HG03175 (cell line): ENCODE measurements around the gene APAF1.

Experiments
- ATAC-seq: cut with Tn5 transposase; IDR thresholded peaks from one replicate; pipeline ENCODE4 v1.9.1; 2021; ENCODE audit warnings: mild to moderate bottlenecking, moderate library complexity; ENCODE audit not compliant: unreplicated experiment

Gene APAF1

DNA sequence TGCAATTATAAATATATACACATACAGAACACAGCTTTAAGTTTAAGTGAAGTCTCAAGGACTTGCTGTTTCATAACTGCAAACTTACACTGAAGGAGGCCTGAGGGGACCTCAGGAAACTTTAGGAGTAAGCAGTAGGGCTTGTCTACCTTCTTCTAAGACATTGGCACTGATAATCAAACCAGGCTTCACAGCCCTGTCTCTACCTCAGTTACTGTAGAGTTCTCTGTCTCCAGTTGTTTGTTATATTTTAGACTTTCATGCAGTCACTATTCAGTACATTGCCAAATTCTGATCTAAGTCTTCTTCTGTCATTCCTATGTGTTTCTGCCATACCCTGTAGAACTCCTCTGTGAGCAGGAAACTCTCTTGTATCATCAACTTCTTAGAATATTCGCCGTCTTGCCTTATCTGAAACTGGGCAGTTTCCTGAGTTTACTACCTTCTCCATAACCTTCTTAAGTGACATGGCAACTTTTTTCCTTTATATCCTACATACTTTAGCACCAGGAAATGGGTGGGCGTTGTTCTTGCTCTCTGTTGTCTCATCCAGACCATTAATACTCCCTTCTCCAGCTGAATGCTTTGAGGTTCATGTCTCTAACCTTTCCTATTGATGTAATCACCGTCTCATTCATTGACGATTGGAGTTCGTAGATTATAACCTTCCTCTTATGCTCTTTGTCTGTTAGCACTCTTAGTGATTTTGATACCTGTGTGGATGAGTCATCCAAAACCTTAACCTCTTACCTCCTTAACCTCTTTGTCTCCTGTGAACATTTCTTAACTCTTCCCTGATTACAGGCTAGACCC, 11.4 kb downstream of the APAF1 start:
- peak; percentile 42 for ATAC-seq

DNA sequence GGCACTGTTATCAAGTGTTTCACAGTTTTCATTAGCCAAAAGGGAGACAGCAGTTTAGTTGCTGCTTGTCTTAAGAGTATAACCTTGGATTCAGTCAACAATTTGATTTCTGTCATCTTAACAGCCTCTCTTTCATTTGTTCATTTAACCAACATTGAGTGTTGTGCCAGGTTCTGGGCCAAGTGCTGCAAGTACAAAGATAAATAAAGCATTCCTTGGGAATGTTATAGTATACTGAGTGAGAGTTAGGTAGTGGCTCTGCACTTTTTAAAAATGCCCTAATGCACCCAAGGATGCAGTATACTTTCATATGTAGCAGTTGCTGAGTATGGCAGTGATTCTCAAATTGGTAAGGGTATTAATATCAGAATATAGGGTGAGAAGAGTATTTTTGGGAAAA, 15.4 kb downstream of the APAF1 start:
- ATAC-seq = no peak

DNA sequence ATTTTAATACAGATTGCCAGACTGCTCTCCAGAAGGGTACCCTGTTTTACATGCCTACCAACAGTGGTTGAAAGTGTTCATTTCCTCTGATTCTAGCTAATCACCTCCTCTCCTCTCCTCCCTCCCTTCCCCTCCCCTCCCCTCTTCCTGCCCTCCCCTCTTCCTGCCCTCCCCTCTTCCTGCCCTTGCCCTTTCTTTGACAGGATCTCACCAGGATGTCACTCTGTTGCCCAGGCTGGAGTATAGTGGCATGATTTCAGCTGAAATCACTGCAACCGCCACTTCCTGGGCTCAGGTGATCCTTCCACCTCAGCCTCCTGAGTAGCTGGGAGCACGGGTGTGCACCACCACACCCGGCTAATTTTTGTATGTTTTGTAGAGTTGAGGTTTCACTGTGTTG, 24.7 kb downstream of the APAF1 start:
- no peak for ATAC-seq

GRCh38 chr12:98671459-98671858, 26.4 kb downstream of the APAF1 start:
- no peak for ATAC-seq

DNA sequence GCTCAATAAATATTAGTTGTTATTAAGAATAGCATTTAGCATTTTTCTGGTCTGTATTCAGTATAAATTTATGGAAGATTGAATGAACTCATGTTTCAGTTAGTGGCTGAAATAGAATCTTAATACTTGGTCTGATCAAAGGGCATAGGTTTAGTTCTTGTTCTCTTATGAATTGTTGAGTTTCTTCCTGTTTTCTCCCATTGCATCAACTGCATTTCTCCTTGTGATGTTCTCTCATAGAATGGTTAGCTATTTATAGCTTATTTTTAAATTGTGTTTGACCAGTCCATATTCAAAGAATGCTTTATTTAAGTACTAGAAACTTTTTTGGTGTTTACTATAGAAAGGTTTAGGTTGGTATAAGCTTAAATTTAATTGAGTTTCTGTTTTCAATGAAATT, 29.8 kb downstream of the APAF1 start:
- no peak for ATAC-seq

DNA sequence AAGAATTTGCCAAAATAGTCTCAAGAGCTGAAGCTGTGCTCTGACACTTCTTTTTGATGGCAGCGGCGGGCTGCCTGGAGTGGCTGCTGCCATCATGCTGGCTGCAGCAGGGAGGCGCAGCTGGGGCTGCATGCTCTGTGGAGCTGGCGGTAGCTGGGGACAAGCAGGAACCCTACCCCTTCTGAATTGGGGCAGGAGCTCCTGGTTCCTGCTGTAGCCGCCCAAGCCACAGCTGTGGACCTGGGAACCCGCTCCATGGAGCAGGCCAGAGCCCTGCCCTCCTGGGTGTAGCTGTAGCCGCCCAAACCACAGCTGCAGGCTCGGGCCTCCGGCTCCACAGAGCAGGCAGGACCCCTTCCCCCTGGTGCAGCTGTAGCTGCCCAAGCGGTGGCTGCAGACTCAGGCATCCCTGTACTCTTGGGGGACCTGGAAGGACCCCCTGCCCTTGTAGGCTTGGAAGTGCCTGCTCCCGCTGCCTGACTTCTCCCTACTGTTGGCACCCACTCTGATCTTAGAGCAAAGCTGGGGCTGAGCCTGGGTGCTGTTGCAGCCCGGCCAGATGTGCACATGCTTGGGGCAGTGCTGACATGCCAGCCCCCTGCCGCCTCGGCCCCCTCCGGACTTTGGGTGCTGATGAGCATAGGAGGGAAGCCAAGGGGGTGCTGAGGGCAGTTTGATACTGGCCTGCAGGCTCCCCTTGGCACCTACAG, 33.3 kb downstream of the APAF1 start:
- no peak for ATAC-seq

GRCh38 chr12:98678946-98679610, 34.0 kb downstream of the APAF1 start:
- no peak for ATAC-seq

GRCh38 chr12:98679611-98680005, 34.5 kb downstream of the APAF1 start:
- no peak for ATAC-seq

DNA sequence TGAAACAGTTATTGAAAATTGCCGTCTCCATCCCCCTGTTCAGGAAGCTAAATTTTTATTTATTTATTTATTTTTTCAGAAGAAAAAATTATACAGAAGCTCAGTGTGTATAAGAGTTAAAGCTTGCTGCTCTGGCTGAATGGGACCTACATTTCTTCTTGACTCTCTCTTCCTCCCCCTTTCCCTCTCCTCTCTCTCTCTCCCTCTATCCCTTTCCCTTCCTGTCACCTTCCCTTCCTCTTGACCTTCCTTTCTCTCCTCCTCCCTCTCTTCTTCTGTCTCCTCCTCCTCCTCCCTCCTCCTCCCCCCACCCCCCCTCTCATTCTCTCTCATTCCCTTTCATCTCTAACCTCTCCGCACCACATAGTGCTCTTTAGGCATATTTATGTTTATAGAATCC, 39.1 kb downstream of the APAF1 start:
- no peak for ATAC-seq

DNA sequence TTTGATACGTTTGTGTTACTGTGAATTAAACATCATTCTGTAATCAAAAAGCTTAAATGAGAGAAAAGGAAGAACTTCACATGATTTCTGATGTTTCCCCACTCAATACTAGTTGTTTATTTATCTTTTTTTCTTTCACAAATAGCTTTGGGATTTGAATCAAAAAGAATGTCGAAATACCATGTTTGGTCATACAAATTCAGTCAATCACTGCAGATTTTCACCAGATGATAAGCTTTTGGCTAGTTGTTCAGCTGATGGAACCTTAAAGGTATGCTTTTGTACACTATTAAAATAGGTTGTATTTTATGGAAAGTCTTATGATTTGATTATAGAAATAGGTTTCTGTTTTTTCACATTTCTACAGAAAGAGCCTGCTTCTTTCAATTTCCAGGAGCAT, 41.5 kb downstream of the APAF1 start:
- no peak for ATAC-seq

DNA sequence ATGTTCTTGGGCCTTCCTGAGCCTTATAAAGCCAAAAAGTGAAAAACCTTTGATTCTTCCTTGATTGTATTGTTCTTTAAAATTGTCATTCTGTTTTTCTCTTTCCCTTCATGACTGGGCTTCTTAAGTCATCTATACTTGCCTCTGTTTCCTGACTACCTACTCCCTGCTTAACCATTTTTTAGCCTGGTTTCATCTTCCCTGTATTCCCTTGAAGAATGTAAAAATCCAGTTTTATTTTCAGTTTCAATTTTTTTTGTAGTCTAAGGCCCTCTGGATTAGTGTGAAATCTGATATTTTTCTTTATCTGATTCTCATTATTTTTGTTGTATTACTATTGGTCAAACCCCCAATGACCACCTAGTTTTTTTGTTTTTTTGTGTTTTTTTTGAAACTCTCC, 46.3 kb downstream of the APAF1 start:
- ATAC-seq = no peak

DNA sequence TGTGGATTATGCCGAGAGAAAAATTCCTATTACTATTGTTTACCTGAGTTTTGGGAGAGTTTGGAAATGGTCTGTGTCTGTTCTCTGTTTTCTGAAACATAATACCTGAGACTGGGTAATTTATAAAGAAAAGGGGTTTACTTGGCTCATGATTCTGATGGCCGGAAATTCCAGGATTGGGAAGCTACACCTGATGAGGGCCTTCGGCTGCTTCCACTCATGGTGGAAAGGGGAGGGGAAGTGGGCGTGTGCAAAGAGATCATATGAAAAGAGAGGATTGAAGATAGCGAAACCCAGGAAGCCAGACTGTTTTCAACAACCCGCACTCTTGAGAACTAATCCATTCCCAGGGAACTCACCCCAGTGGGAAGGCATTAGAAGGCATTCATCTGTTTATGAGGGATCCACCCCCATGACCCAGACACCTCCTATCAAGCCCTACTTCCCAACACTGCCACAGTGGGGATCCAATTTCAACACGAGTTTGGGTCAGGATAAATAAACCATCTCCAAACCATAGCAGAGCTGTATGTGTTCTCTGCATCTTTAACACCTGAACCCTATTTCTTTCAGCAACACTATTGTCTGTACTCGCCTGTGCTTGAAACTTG, 51.1 kb downstream of the APAF1 start:
- no peak for ATAC-seq

- no peak for ATAC-seq
These were observed 52.1 kb downstream of the APAF1 start for GRCh38 chr12:98697209-98697608.

DNA sequence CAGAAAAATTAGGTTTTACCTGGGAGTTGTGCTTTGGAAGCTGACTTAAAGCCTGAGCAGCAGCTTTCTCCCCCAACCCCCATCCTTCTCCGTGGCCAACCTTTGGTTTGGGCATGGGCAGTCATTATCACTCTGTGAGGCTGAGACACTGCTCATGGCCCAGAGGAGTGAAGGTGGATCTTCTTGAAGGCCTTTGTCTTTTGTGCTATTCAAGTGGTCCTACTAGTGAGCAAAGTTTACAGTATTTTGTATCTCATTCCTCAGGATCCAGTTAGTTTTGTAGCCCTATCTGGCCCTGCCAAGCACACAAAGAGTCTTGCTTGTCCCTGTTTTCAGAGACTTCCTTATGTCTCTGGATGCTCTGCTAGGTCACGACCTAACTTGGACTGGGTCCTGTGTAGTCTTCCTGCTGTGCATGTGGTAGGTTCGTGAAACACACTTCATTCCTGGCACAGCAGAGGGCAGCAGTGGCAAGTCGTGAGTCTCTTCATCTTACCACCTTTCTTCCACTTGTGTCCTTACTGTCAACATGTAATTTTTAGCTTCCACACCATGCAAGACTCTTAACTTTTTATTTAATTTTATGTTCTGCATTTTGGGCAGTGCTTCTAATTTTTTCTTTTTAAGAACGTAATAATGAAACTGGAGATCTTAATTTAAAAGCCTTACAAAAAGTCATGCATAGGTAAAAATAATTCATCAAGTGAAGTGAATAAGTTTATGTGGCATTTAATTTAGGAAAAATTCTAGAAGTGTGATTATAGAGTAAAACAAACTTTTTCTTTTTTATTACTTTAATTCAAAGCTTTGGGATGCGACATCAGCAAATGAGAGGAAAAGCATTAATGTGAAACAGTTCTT, 53.7 kb downstream of the APAF1 start:
- peak; percentile 96 for ATAC-seq

GRCh38 chr12:98699586-98699985, 54.5 kb downstream of the APAF1 start:
- no peak for ATAC-seq

- no peak for ATAC-seq
These were observed 56.1 kb downstream of the APAF1 start for GRCh38 chr12:98701166-98701565.

DNA sequence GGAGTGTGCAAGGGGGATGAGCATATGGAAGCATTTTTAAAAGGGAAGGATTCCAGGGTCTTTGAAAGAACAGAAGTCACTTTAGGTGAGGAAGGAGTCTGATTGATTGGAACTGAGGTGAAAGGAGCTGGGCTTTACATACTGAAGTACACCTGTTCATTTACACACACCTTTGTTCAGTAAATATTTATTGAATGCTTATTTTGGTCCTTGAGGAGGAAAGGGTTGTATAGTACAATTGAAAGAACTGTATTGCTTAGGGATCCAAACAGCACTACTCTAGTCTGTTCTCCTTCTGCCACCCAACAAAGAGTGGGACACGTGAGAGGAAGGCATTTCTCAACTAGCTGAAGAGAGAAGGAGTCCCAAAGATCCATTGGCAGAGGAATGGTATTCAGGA, 63.9 kb downstream of the APAF1 start:
- no peak for ATAC-seq

DNA sequence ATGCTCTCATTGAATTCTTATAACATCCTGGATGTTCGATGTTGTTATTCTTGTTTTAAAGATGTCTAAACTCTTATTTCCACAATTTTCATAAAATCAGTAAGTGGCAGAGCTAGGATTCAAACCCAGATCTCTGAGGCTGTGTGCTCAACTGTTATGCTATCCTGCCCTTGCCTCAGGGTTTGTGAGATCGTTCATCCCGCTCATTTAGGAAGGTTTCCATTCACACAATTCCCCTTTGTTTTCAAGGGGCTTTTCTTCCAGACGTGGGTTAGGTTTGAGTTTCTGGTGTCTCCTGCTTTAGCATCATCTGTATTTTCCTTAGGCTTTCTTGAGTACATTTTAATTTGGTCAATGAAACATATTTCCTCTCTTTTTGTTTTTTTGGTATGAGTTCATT, 69.3 kb downstream of the APAF1 start:
- no peak for ATAC-seq

DNA sequence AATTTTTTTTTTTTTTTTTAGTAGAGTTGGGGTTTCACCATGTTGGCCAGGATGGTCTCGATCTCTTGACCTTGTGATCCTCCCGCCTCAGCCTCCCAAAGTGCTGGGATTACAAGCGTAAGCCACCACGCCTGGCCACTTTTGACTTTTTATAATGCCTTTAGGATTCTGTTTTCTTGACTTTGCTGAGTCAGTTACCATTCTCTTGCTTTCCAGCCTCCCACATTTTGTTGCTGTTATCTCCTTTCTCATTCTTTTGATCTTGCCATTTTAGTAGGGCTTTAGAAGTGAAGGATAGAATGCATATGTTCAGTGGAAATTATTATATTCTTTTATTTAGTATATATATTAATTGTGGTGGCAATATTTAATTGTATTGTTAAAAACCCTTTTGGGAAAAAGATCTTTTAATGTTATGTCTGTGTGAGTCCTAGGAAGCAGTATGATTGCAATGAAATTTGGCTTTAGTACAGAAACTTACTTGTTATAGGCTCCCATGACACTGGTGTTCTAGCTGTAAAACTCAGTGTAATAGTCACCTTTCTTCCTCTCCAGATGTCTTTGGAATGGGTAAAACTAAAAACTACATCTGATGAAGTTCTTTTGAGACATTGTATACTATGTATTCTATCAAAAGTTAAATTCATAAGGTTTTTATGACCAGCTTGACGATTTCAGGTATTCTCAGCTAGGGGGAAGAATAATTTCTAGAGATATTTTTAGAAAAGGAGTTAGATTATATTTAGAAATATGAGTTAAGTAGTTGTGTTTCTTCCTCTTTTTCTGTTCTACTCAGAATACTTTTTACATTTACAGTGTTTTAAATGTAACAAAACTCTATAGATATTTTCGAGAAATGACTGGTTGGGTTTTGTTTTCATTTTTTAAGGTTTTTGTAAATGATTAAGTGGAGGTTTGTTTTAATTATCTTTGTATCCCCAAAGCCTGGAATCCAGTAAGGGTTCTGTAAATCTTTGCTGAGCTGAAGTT, 74.7 kb downstream of the APAF1 start:
- ATAC-seq = peak; percentile 55
